ENCODE data around the gene C1D.

C1D gene

DNA sequence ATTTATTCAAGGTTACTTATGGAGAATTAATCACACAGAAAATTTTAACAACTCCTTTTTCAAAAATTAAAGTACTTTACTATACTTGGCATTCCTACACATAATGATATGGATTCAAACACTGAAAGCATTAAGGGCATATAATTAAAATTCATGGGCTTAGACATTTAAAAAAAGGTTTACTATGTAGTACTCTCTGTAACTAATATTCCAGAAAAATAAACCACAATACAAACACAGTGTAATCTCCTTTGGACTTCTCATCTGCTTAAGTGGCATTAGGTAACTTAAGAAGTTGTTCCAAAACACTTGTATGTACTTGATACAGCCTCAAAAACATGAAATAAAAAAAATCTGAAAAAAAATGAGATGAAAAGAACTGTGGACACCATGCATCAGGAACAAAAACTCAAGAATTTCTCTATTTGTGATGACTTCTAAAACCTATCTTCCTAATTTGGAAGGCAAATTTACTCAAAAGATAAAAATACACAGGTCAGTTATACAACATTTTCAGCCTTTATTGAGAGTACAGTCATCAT lies 21.0 kb downstream of the C1D start:
- H3K9me3 Mint-ChIP-seq: no peaks in the 10 kb centered on the region
- H3K27me3 Mint-ChIP-seq: no peaks in the 10 kb centered on the region
- H3K27ac Mint-ChIP-seq: no peak overlapping the region
- H3K4me1 Mint-ChIP-seq: no peaks in the 10 kb centered on the region
- H3K4me3 Mint-ChIP-seq: no peak overlapping the region
- peaks cover 22% of the 10 kb centered on the region for H3K36me3 Mint-ChIP-seq
- no peak for ATAC-seq

DNA sequence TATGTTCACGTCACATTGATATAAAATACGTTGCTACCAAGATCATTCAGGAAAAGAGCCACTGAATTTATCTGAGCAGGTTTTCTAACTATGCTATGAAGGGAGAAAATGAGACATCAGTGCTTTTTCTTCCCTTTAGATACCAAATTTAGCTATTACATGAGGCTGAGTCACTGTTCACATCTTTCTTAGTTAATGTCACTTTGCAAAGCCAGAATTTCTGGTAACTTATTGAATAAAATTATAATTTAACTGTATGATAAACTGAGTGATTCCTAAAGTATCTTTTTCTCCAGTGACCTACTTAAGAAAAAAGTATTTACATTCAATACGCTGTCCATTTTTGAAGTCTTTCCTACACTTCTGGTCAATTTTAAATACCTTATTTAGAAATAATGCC lies 22.7 kb downstream of the C1D start:
- Mint-ChIP-seq H3K36me3 (peaks cover 19% of the 10 kb centered on the region), H3K4me3 (no peak overlapping the region), H3K27ac (no peak overlapping the region), H3K4me1 (no peaks in the 10 kb centered on the region), H3K27me3 (no peaks in the 10 kb centered on the region), H3K9me3 (no peaks in the 10 kb centered on the region)
- ATAC-seq: no peak

DNA sequence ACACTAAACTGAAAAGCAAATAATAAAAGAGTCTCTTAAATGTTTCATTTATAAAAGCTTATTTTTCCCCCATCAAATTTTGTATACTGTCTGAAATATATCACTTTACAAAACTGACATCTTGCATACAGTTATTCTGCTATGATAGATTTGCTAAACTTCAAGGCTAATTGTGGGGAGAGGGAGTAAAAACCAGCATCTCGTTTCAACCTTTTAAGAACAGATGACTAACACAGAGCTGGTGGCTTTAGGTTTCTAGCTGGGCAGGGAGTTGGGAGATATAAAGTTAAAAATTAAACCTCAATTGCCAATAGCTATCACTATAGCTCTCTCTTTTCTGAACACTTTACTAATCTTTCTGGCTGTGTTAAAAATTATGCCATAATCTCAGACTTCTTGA lies 23.5 kb downstream of the C1D start:
- Mint-ChIP-seq H3K27me3 (no peaks in the 10 kb centered on the region), H3K4me1 (no peaks in the 10 kb centered on the region), H3K27ac (no peak overlapping the region), H3K36me3 (peaks cover 15% of the 10 kb centered on the region), H3K9me3 (no peaks in the 10 kb centered on the region), H3K4me3 (no peak overlapping the region)
- no peak for ATAC-seq

DNA sequence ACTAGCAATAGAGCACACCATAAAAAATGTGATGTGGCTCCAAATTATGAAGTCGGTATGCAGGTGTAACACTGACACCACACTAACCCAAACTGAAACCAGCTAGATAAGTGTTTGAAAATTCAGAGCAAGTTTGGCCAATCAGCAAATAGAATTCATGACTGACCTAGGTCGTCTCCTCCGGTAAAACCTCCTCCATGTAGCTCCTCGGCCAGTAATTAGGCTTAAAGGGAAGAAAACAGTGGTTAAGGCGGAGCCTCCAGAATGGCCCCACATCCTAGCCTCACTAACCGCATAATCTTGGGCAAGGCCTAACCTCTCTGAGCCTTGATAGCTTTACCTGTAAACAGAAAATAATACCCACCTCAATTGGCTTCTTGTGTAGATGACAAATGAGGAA lies 30.1 kb downstream of the C1D start:
- Mint-ChIP-seq H3K27me3 (no peaks in the 10 kb centered on the region), H3K27ac (no peak overlapping the region), H3K36me3 (no peaks in the 10 kb centered on the region), H3K4me3 (no peak overlapping the region), H3K9me3 (no peaks in the 10 kb centered on the region), H3K4me1 (no peaks in the 10 kb centered on the region)
- no peak for ATAC-seq

DNA sequence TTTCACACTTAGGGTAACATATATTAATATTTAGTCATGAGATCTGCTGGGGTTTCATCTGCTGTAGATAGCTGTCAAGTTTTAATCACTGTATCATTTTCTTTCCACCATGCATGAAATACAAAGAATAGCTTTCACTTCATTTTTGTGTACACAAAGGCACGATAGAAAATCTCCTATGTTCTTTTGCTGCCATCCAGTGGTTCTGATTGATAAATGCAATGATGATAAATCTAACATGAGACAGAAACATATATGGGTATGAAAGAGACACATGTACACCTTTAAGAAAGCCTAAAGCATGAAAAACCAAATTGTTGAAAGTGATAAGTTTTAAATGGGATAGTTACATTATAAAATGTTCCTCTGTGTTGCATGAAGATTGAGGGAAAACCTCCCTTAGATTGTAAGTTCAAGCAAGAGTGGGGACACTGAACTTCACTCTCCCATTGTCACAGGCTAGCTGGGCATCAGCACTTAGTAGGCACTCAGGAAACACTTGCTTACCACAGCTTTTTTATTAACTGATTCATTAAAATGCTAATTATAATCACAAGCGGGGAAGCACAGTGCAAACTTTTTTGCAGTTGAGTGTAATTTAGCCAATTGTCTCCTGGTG lies 31.2 kb downstream of the C1D start:
- Mint-ChIP-seq H3K4me3 (no peak overlapping the region), H3K36me3 (no peaks in the 10 kb centered on the region), H3K27me3 (no peaks in the 10 kb centered on the region), H3K4me1 (no peaks in the 10 kb centered on the region), H3K27ac (no peak overlapping the region), H3K9me3 (no peaks in the 10 kb centered on the region)
- ATAC-seq: no peak

DNA sequence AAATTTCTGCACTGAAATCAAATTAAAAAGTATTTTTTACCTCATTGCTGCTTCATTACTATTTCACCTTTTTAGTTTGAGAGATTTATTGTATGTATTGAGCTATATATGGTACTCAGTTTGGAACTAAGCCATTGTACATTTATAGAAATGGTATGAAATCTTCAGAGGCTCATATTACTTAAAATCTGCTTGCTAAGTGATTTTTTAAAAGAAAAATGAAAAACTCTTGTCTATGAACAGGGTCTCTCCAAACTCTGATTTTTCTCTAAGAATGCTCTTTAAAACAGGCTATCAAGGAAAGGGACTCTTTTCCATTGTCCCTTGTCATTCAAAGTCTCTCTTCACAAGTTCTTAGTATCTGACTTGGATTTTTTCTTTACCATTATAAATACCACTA lies 31.8 kb downstream of the C1D start:
- H3K9me3 Mint-ChIP-seq: no peaks in the 10 kb centered on the region
- no peak overlapping the region for H3K27ac Mint-ChIP-seq
- no peak for ATAC-seq
- no peak overlapping the region for H3K4me3 Mint-ChIP-seq
- no peaks in the 10 kb centered on the region for H3K4me1 Mint-ChIP-seq
- no peaks in the 10 kb centered on the region for H3K36me3 Mint-ChIP-seq
- H3K27me3 Mint-ChIP-seq: peaks cover 6% of the 10 kb centered on the region

DNA sequence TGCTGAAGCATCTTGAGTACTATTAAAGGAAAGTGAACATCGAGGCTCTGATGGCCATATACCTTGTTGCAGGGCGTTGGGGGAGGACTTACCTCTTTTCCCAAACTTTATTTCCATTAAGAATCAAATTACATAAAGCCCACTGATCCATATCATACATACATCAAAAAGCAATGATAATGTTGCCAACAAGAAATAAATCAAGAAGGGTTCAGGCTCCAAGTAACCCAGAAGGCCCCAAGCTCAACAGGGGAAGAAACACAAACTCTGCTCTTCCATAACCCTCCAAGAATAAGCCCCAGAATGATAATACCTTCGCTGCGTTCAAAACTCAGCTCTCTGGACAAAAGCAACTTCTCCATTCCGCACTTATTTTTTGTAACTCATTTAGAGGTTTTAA lies 32.3 kb downstream of the C1D start:
- no peaks in the 10 kb centered on the region for H3K36me3 Mint-ChIP-seq
- peaks cover 11% of the 10 kb centered on the region for H3K27me3 Mint-ChIP-seq
- no peak overlapping the region for H3K4me3 Mint-ChIP-seq
- no peaks in the 10 kb centered on the region for H3K9me3 Mint-ChIP-seq
- ATAC-seq: no peak
- H3K4me1 Mint-ChIP-seq: no peaks in the 10 kb centered on the region
- H3K27ac Mint-ChIP-seq: no peak overlapping the region

DNA sequence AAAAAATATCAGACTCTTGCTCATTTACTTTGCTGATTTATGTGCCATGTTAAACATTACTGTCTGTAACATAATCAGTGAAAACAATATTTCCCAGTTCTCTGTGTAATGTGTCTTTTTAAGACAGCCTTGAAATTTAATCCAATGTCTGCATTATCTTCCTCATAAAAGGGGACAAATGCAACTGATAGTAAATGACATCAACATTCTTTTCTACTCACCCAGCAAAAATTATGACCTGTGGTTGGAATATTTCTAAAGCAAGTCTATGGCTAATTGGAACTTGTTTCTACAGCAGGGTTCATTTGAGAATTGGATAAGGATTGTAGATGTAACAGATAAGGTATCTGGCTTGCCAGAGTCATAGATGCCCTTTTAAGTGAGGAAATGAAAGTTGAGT lies 34.8 kb downstream of the C1D start:
- Mint-ChIP-seq H3K27me3 (peaks cover 28% of the 10 kb centered on the region), H3K4me1 (no peaks in the 10 kb centered on the region), H3K4me3 (no peak overlapping the region), H3K9me3 (no peaks in the 10 kb centered on the region), H3K36me3 (no peaks in the 10 kb centered on the region), H3K27ac (no peak overlapping the region)
- ATAC-seq: no peak

DNA sequence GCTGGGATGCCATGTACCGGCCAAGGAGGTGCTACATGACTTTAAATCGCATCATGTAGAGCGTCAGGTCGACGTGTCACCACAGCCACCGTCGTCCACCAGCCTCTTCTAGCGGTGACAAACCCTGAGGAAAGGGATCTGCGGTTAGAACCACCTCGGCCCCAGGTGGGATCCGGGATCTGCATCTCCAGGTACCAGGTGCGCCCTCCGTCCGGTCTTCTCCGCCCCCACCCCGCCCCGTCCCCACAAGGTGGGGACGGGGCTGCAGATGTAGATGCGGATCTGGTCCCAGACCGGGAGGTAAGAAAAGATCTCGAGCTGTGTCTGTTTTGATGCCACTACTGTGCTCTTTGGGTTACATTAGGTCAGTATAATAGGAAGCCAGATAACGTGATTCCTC lies 38.4 kb downstream of the C1D start:
- Mint-ChIP-seq H3K9me3 (peaks cover 2% of the 10 kb centered on the region), H3K27me3 (peaks cover 33% of the 10 kb centered on the region), H3K4me1 (no peaks in the 10 kb centered on the region)

DNA sequence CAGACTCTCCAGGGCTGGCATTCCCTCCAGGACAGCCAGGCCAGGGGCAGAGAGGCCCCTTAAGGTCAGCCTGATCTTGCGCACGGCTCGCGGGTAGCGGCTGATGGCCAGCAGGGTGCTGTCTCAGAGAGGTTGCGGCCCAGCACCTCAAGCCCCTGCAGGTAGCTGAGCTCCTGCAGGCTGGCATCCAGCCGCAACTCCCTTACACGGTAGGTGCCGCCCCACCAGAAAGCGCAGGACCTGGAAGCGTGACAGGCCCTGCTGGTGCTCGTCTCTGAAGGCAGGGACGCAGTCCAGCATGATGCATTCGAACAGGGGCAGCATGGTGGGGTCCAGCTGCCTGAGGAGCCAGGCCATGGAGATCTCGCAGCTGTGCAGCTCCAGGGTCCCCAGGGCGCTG lies 38.9 kb downstream of the C1D start:
- H3K4me3 Mint-ChIP-seq: no peak overlapping the region
- no peak overlapping the region for H3K27ac Mint-ChIP-seq
- no peaks in the 10 kb centered on the region for H3K36me3 Mint-ChIP-seq
- H3K9me3 Mint-ChIP-seq: peaks cover 2% of the 10 kb centered on the region
- H3K4me1 Mint-ChIP-seq: no peaks in the 10 kb centered on the region
- ATAC-seq: no peak
- H3K27me3 Mint-ChIP-seq: peaks cover 33% of the 10 kb centered on the region

More for the DNA sequence above, 38.4 kb downstream of the C1D start:
- ATAC-seq: peak; percentile 45
- Mint-ChIP-seq H3K27ac (no peak overlapping the region), H3K4me3 (no peak overlapping the region), H3K36me3 (no peaks in the 10 kb centered on the region)

DNA sequence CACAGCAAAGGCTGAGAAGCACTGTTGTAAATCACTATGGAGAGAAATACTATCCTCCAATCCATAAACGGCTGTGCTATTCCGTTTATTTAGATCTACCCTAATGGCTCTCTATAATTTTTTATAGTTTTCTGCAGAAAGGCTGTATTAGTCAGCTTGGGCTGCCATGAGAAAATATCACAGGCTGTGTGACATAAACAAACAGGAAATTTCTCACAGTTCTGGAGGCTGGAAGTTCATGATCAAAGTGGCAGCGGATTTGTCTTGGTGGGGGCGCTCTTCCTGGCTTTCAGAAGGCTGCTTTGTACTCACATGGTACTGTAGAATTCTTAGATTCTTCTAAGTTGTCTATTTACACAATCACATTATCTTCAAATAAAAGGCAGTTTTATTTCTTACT lies 44.1 kb downstream of the C1D start:
- Mint-ChIP-seq H3K4me3 (no peak overlapping the region), H3K27ac (no peak overlapping the region), H3K27me3 (peaks cover 12% of the 10 kb centered on the region), H3K36me3 (no peaks in the 10 kb centered on the region), H3K4me1 (no peaks in the 10 kb centered on the region), H3K9me3 (peaks cover 2% of the 10 kb centered on the region)
- ATAC-seq: no peak

DNA sequence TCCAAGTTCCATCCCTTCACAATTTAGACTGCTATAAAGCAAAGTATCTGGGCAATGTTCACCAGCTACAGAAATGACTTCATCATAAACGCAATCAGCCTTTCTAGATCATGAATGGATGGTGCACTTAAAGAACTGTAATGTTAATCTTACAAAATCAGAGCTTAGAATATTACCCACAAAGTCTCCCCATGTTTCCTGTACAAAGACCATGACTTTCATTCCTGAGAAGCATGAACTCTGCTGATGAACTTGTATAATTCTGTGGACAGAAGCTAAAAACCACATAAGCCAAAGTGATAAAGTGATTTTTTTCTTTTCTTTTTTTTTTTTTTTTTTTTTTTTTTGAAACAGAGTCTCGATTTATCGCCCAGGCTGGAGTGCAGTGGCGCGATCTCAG lies 53.3 kb downstream of the C1D start:
- Mint-ChIP-seq H3K36me3 (no peaks in the 10 kb centered on the region), H3K4me1 (no peaks in the 10 kb centered on the region), H3K4me3 (no peak overlapping the region), H3K9me3 (no peaks in the 10 kb centered on the region), H3K27me3 (peaks cover 13% of the 10 kb centered on the region), H3K27ac (no peak overlapping the region)
- no peak for ATAC-seq

DNA sequence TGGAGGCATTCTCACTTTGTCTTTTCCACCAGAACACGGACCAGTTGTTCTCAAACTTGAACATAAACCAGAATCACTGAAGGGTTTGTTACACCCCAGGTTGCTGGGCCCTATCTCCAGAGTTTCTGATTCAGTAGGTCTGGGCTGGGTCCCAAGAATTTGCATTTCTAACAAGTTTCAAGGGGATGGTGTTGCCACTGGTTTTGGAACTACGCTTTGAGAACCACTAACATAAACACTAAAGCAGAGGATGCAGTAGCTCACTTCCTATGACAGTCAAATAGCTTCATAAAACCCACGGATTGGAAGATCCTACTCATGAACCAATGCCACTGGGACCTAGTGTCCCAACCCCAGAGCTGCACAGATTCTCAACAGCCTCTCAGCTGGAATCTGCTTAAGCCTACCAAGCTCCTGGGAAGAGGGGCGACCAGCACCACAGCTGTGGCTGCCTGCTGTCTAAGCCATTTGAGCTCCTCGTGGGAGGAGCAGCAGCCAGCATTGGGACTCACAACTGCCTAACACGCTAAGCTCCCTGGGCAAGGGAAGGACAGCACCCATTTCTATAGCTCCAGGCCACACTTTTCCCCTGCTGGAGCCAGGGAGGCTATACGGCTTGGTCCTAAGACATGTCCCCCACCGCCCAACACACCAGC lies 62.5 kb downstream of the C1D start:
- H3K9me3 Mint-ChIP-seq: no peaks in the 10 kb centered on the region
- H3K4me1 Mint-ChIP-seq: no peaks in the 10 kb centered on the region
- no peak overlapping the region for H3K27ac Mint-ChIP-seq
- no peaks in the 10 kb centered on the region for H3K36me3 Mint-ChIP-seq
- H3K4me3 Mint-ChIP-seq: no peak overlapping the region
- H3K27me3 Mint-ChIP-seq: peaks cover 39% of the 10 kb centered on the region
- no peak for ATAC-seq

DNA sequence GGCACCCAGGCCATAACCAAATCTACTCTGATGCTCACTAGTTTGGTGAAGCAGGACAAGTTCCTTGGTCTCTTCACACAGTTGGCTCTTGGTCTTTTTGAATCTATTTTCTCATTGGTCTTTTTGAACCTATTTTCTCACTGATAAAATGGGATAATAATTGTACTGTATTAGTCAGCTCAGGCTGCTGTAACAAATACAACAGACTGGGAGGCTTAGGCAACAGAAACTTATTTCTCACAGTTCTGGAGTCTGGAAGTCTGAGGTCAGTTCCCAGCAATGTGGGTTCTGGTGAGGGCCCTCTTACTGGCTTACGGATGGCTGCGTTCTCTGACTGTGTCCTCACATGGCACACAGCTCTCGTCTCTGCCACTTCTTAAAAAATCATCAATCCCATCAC lies 63.5 kb downstream of the C1D start:
- Mint-ChIP-seq H3K9me3 (no peaks in the 10 kb centered on the region), H3K36me3 (no peaks in the 10 kb centered on the region), H3K4me1 (no peaks in the 10 kb centered on the region), H3K27ac (no peak overlapping the region), H3K4me3 (no peak overlapping the region), H3K27me3 (peaks cover 41% of the 10 kb centered on the region)
- ATAC-seq: no peak

DNA sequence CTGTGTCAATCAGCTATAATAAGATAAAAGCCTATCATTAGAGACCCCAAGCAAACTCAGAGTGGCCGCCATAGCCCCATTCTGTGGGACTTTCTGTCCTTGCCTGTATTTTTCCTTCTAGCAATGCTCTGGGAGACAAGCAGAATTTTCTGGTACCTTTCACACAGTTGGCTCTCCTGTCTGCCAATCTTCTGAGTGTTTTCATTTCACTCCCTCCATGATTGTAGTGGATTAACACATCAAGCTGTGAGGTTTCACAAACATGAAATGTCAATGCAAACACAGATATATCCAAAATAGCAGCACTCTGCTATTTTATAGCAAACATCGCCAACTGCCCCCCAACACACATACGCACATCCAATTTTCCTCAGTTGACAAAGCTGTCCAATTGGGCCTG lies 64.9 kb downstream of the C1D start:
- Mint-ChIP-seq H3K27me3 (peaks cover 53% of the 10 kb centered on the region), H3K36me3 (no peaks in the 10 kb centered on the region), H3K4me3 (no peak overlapping the region), H3K9me3 (no peaks in the 10 kb centered on the region), H3K4me1 (no peaks in the 10 kb centered on the region), H3K27ac (no peak overlapping the region)
- ATAC-seq: no peak

DNA sequence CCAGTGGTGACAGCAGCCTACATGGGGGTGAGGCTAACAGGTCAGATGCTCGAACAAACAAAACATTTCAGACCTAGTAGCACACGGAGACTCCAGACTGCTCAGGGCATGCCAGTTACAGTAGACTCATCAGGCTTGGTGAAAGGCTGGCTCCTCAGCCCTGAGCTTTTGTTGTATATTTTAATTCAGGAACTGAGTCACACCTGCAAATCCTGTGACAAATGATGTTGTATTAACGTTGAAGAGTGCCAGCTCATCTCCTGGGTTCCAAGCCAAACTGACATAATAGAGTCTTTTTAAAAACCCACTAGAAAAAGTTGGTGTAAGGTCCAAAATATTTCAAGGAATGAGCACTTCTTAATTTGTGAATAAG lies 65.3 kb downstream of the C1D start:
- peaks cover 53% of the 10 kb centered on the region for H3K27me3 Mint-ChIP-seq
- ATAC-seq: no peak
- H3K27ac Mint-ChIP-seq: no peak overlapping the region
- H3K9me3 Mint-ChIP-seq: no peaks in the 10 kb centered on the region
- H3K36me3 Mint-ChIP-seq: no peaks in the 10 kb centered on the region
- no peaks in the 10 kb centered on the region for H3K4me1 Mint-ChIP-seq
- no peak overlapping the region for H3K4me3 Mint-ChIP-seq

Data from stimulated activated memory B cell treated with anti-CD40 and anti-IgM and Interleukin-4, amounts not matched to agents 10 μg/mL and 1 μg/mL and 100 μg/mL, for 72 hours (primary cell).